Gastrocnemius medialis (tissue), 4 donors: ENCODE data around the gene SYT2.

Source experiments
- POLR2A ChIP-seq, 2 donors: fragments of 450-650 bp; IDR thresholded peaks; one replicate each; pipeline ENCODE4 v1.6.1; 2017; ENCODE audit warnings: antibody characterized with exemption in 2 of 2, mild to moderate bottlenecking in 2 of 2, moderate library complexity in 2 of 2
- TF ChIP-seq, protein P1 (sequence below), 5 experiments: fragments of 450-650 bp in 3 of 5; fragments of 200-600 bp in 2 of 5; sonication (generic) in 2 of 5; IDR thresholded peaks in 4 of 5; conservative IDR thresholded peaks in 1 of 5; 1 replicate in 4 of 5; 2 replicates in 1 of 5; pipeline ENCODE4 v1.5.1; 2016 to 2019; ENCODE audit warnings: antibody characterized with exemption in 5 of 5, mild to moderate bottlenecking in 3 of 5, moderate library complexity in 3 of 5

DNA sequence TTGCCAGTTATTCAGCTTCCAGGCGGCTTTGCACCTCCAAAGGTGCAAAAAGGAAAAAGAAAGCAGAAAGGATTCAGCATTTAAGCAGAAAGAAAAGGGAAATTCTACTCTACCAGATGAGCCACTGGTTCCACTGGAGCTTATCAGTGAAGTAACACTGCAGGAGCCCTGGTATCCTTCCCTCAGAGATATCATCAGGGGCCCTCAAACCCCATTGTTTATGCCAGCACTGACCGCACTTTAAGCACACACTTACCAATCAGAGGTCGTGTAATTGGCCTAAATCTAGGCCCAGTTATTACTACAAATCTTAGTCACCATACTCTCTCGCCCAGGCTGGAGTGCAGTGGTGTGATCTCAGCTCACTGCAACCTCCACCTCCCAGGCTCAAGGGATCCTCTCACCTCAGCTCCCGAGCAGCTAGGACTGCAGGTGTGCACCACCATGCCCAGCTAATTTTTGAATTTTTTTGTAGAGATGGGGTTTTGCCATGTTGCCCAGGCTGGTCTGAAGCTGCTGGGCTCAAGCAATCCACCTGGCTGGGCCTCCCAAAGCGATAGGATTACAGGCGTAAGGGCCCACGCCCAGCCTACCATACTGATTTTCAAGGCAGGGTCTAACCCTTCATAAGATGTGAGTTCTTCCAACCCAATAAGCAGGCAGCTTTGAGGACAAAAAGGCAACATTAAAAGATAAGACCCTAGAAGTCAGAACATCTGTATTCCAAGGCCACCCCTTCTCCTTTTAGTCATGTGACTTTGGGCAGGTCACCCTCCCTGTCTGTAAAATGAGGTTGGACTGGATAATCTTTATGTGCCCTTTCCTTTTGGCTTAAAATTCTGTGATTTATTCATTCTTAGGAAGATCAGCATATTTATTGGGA is 125.3 kb downstream of the SYT2 start:
- TF ChIP-seq, protein P1, sequence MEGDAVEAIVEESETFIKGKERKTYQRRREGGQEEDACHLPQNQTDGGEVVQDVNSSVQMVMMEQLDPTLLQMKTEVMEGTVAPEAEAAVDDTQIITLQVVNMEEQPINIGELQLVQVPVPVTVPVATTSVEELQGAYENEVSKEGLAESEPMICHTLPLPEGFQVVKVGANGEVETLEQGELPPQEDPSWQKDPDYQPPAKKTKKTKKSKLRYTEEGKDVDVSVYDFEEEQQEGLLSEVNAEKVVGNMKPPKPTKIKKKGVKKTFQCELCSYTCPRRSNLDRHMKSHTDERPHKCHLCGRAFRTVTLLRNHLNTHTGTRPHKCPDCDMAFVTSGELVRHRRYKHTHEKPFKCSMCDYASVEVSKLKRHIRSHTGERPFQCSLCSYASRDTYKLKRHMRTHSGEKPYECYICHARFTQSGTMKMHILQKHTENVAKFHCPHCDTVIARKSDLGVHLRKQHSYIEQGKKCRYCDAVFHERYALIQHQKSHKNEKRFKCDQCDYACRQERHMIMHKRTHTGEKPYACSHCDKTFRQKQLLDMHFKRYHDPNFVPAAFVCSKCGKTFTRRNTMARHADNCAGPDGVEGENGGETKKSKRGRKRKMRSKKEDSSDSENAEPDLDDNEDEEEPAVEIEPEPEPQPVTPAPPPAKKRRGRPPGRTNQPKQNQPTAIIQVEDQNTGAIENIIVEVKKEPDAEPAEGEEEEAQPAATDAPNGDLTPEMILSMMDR (IDR thresholded peaks at IDR 0.05 in 4 of 5, conservative IDR thresholded peaks at IDR 0.05 in 1 of 5), result no peak
- no peak for TF ChIP-seq POLR2A (IDR thresholded peaks at IDR 0.05)
